Neural crest cell (in vitro differentiated cells): ENCODE data around the gene DNMT3B. TPM values are rescaled to one million over a fixed set of nuclear protein-coding genes. Genes with fewer than 3 reads are reported as not detected.

Source experiments
- DNase-seq: peaks from one replicate; pipeline ENCODE4 v3.0.0; 2021; ENCODE audit warnings: low read depth, mixed read lengths, low spot score
- H3K27ac Mint-ChIP-seq: one replicate; pipeline ENCODE4 v1.8.0; 2021; ENCODE audit warnings: mild to moderate bottlenecking, mixed read lengths; ENCODE audit not compliant: unreplicated experiment
- H3K27me3 Mint-ChIP-seq: 2 replicates; pipeline ENCODE4 v1.8.0; 2021; ENCODE audit warnings: low read depth, mild to moderate bottlenecking, mixed read lengths
- H3K36me3 Mint-ChIP-seq: 2 replicates; pipeline ENCODE4 v1.8.0; 2021; ENCODE audit warnings: low read depth, mild to moderate bottlenecking, mixed read lengths
- H3K4me1 Mint-ChIP-seq: 2 replicates; pipeline ENCODE4 v1.8.0; 2021; ENCODE audit warnings: mixed read lengths
- H3K4me3 Mint-ChIP-seq: one replicate; pipeline ENCODE4 v1.8.0; 2021; ENCODE audit warnings: mild to moderate bottlenecking, mixed read lengths
- H3K9me3 Mint-ChIP-seq: 2 replicates; pipeline ENCODE4 v1.8.0; 2021; ENCODE audit warnings: mixed read lengths
- CTCF ChIP-seq: fragments of 200-600 bp; sonication (generic); conservative IDR thresholded peaks from 2 replicates; pipeline ENCODE4 v1.5.0; 2021; ENCODE audit warnings: antibody characterized with exemption, mild to moderate bottlenecking
- total RNA-seq: library from RNA; stranded (reverse); gene quantifications from 2 replicates; pipeline ENCODE4 v1.2.1, GENCODE V29; 2021

DNMT3B gene
- total RNA-seq, 1 donor from 2014 or later, result 57.3 TPM

GRCh38 chr20:32819992-32820697, 58.0 kb downstream of the DNMT3B start:
- TF ChIP-seq CTCF, result peak; percentile 32
- H3K9me3 Mint-ChIP-seq, result no peaks in the 10 kb centered on the region

GRCh38 chr20:32820698-32821377, 58.7 kb downstream of the DNMT3B start:
- DNase-seq, result no peak
- Mint-ChIP-seq H3K27ac (peak overlapping the region; percentile 97), H3K4me1 (peaks cover 41% of the 10 kb centered on the region), H3K27me3 (no peaks in the 10 kb centered on the region), H3K4me3 (peak overlapping the region; percentile 95), H3K36me3 (peaks cover 3% of the 10 kb centered on the region), H3K9me3 (no peaks in the 10 kb centered on the region)
- no peak for TF ChIP-seq CTCF

More at GRCh38 chr20:32819992-32820697, 58.0 kb downstream of the DNMT3B start:
- Mint-ChIP-seq H3K27ac (peak overlapping the region; percentile 97), H3K27me3 (no peaks in the 10 kb centered on the region), H3K4me1 (peaks cover 39% of the 10 kb centered on the region), H3K4me3 (peak overlapping the region; percentile 95), H3K36me3 (peaks cover 3% of the 10 kb centered on the region)
- DNase-seq, result peak; percentile 93

- Mint-ChIP-seq H3K4me1 (peaks cover 45% of the 10 kb centered on the region), H3K27me3 (no peaks in the 10 kb centered on the region), H3K9me3 (no peaks in the 10 kb centered on the region), H3K36me3 (peaks cover 5% of the 10 kb centered on the region), H3K27ac (no peak overlapping the region), H3K4me3 (peak overlapping the region; percentile 95)
- no peak for DNase-seq
- TF ChIP-seq CTCF, result no peak
Measured at GRCh38 chr20:32822225-32822624, 60.0 kb downstream of the DNMT3B start.

- H3K9me3 Mint-ChIP-seq, result no peaks in the 10 kb centered on the region
- no peak for DNase-seq
- H3K27ac Mint-ChIP-seq, result no peak overlapping the region
- H3K27me3 Mint-ChIP-seq, result no peaks in the 10 kb centered on the region
- H3K4me1 Mint-ChIP-seq, result peaks cover 49% of the 10 kb centered on the region
- H3K4me3 Mint-ChIP-seq, result peak overlapping the region; percentile 95
- H3K36me3 Mint-ChIP-seq, result peaks cover 9% of the 10 kb centered on the region
- TF ChIP-seq CTCF, result no peak
Measured at GRCh38 chr20:32823078-32823477, 60.9 kb downstream of the DNMT3B start.

GRCh38 chr20:32823737-32824588, 61.8 kb downstream of the DNMT3B start:
- peaks cover 55% of the 10 kb centered on the region for H3K4me1 Mint-ChIP-seq
- no peaks in the 10 kb centered on the region for H3K27me3 Mint-ChIP-seq
- H3K4me3 Mint-ChIP-seq, result peak overlapping the region; percentile 9
- DNase-seq, result no peak
- H3K36me3 Mint-ChIP-seq, result peaks cover 14% of the 10 kb centered on the region
- no peak overlapping the region for H3K27ac Mint-ChIP-seq
- TF ChIP-seq CTCF, result no peak
- no peaks in the 10 kb centered on the region for H3K9me3 Mint-ChIP-seq
